Neural cell (in vitro differentiated cells): Measurements from ENCODE around the gene UPF1. TPM values are rescaled to one million over a fixed set of nuclear protein-coding genes. Genes with fewer than 3 reads are reported as not detected.

Source experiments
- H2AFZ ChIP-seq: fragments of 200-600, 300-800 bp; sonication (generic), shearing (Covaris generic); 2 replicates; pipeline ENCODE4 v1.6.0; 2014; ENCODE audit warnings: low read depth, mild to moderate bottlenecking, antibody characterized with exemption, low read length, moderate library complexity
- H3F3A ChIP-seq: fragments of 200-600 bp; shearing (Covaris generic); 2 replicates; pipeline ENCODE4 v1.6.1; 2016; ENCODE audit warnings: mild to moderate bottlenecking, moderate library complexity, mixed read lengths, antibody characterized with exemption, low read length; ENCODE audit not compliant: insufficient read depth, poor library complexity, severe bottlenecking
- H3K27ac ChIP-seq: fragments of 200-600, 300-800 bp; sonication (generic), shearing (Covaris generic); 2 replicates; pipeline ENCODE4 v1.5.1; 2014; ENCODE audit warnings: mild to moderate bottlenecking, low read length, moderate library complexity
- H3K27me3 ChIP-seq: fragments of 300-800, 200-600 bp; sonication (generic), shearing (Covaris generic); 2 replicates; pipeline ENCODE4 v1.6.0; 2014; ENCODE audit warnings: mild to moderate bottlenecking, low read depth, low read length, moderate library complexity; ENCODE audit not compliant: insufficient read depth
- H3K36me3 ChIP-seq: fragments of 300-800, 200-600 bp; sonication (generic), shearing (Covaris generic); 2 replicates; pipeline ENCODE4 v1.5.1; 2014; ENCODE audit warnings: mild to moderate bottlenecking, antibody characterized with exemption, low read length, moderate library complexity; ENCODE audit not compliant: insufficient read depth
- H3K4me2 ChIP-seq: fragments of 300-800, 200-600 bp; sonication (generic), shearing (Covaris generic); 2 replicates; pipeline ENCODE4 v1.6.0; 2014; ENCODE audit warnings: mild to moderate bottlenecking, low read length
- H3K4me3 ChIP-seq: fragments of 300-800, 200-600 bp; sonication (generic), shearing (Covaris generic); 2 replicates; pipeline ENCODE4 v1.5.1; 2014; ENCODE audit warnings: mild to moderate bottlenecking, low read length, moderate library complexity
- H3K79me2 ChIP-seq: fragments of 200-600 bp; shearing (Covaris generic); replicated peaks from 2 replicates; pipeline ENCODE4 v1.6.0; 2014; ENCODE audit warnings: mild to moderate bottlenecking, low read length, moderate library complexity; ENCODE audit not compliant: insufficient read depth
- H3K9ac ChIP-seq: fragments of 300-800, 200-600 bp; sonication (generic), shearing (Covaris generic); 2 replicates; pipeline ENCODE4 v1.6.1; 2016; ENCODE audit warnings: mild to moderate bottlenecking, low read length, mixed read lengths
- H3K9me2 ChIP-seq: fragments of 200-600 bp; shearing (Covaris generic); 2 replicates; pipeline ENCODE4 v1.6.1; 2016; ENCODE audit warnings: mild to moderate bottlenecking, low read length, mixed read lengths; ENCODE audit not compliant: insufficient read depth
- H3K9me3 ChIP-seq: fragments of 200-600, 300-800 bp; sonication (generic), shearing (Covaris generic); 2 replicates; pipeline ENCODE4 v1.6.1; 2016; ENCODE audit warnings: mild to moderate bottlenecking, mixed run types, low read length, moderate library complexity, mixed read lengths
- H4K20me1 ChIP-seq: fragments of 200-600 bp; shearing (Covaris generic); 2 replicates; pipeline ENCODE4 v1.6.1; 2016; ENCODE audit warnings: mild to moderate bottlenecking, mixed run types; ENCODE audit not compliant: insufficient read depth
- EP300 ChIP-seq: fragments of 450-650 bp; conservative IDR thresholded peaks from 2 replicates; pipeline ENCODE4 v1.6.1; 2014; ENCODE audit warnings: antibody characterized with exemption, mild to moderate bottlenecking, moderate library complexity; ENCODE audit not compliant: poor library complexity, severe bottlenecking
- EZH2 ChIP-seq: fragments of 200-600, 300-800 bp; shearing (Covaris generic), sonication (generic); IDR thresholded peaks from 2 replicates; pipeline ENCODE4 v1.6.1; 2014; ENCODE audit warnings: antibody characterized with exemption, low read length, borderline replicate concordance, mild to moderate bottlenecking; ENCODE audit not compliant: insufficient read depth, poor library complexity, severe bottlenecking
- MXI1 ChIP-seq: fragments of 450-650 bp; conservative IDR thresholded peaks from 2 replicates; pipeline ENCODE4 v1.6.1; 2014; ENCODE audit warnings: antibody characterized with exemption, mild to moderate bottlenecking; ENCODE audit not compliant: poor library complexity, severe bottlenecking
- POLR2AphosphoS5 ChIP-seq: IDR thresholded peaks from 2 replicates; pipeline ENCODE4 v1.6.1; 2012
- RAD21 ChIP-seq: fragments of 450-650 bp; conservative IDR thresholded peaks from 2 replicates; pipeline ENCODE4 v1.6.1; 2014; ENCODE audit warnings: antibody characterized with exemption, mild to moderate bottlenecking, moderate library complexity
- SMC3 ChIP-seq: fragments of 450-650 bp; conservative IDR thresholded peaks from 2 replicates; pipeline ENCODE4 v1.6.1; 2014; ENCODE audit warnings: antibody characterized with exemption, mild to moderate bottlenecking, moderate library complexity; ENCODE audit not compliant: poor library complexity
- TAF1 ChIP-seq: IDR thresholded peaks from 2 replicates; pipeline ENCODE4 v1.6.1; 2012; ENCODE audit warnings: low read depth
- polyA plus RNA-seq: library from polyadenylated mRNA; depleted of rRNA; stranded (reverse); fragments of >200 nt; gene quantifications from 2 replicates; pipeline ENCODE4 v1.2.3, GENCODE V29; 2014
- TF ChIP-seq, protein P1 (sequence below): fragments of 450-650 bp; IDR thresholded peaks from 2 replicates; pipeline ENCODE4 v1.5.1; 2014; ENCODE audit warnings: antibody characterized with exemption, mild to moderate bottlenecking, moderate library complexity; ENCODE audit not compliant: poor library complexity, severe bottlenecking
- TF ChIP-seq, protein P2 (sequence below): IDR thresholded peaks from 2 replicates; pipeline ENCODE4 v1.6.1; 2012; ENCODE audit warnings: borderline replicate concordance

The UPF1 gene
- polyA plus RNA-seq, 1 donor from 2014 or later: 39.3 TPM

DNA sequence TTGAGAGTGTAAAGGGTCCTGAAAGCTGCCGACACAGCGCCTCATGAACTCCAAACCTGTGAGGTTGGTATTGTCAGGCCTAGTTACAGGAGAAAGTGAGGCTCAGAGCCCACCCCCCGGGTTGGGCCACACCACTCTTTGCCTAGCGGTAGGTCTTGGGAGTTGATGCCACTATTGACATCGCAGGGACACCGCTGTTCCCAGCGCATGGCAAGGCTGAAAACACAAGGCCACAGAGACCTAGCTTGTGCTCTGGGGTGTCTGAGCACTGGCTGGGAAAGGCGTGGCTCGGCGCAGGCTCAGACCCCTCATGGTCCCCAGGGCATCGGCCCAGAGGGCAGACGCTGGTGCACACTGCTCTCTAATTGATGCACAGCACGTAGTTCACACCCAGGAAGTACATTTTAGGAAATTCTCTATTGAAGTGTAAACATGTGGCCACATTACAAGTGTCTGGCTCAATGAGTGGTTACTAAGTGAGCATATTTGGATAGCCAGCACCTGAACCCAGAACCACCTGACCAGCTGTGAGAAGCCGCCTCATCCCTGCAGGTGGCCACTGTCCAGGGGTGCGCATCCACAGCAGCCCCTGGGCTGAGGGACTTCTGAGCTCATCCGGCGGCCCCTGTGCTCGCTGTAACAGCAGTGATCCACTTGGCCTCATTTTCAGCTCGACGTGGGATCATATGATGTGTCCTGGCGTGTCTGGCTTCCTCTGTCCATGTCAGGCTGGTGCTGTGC lies 27.3 kb downstream of the UPF1 start (continued):
- TF ChIP-seq RAD21: no peak

- H4K20me1 ChIP-seq: no peaks in the 10 kb centered on the region
- no peak for TF ChIP-seq EP300
- TF ChIP-seq EZH2: no peak
- no peak for TF ChIP-seq MXI1
- TF ChIP-seq, protein P1, sequence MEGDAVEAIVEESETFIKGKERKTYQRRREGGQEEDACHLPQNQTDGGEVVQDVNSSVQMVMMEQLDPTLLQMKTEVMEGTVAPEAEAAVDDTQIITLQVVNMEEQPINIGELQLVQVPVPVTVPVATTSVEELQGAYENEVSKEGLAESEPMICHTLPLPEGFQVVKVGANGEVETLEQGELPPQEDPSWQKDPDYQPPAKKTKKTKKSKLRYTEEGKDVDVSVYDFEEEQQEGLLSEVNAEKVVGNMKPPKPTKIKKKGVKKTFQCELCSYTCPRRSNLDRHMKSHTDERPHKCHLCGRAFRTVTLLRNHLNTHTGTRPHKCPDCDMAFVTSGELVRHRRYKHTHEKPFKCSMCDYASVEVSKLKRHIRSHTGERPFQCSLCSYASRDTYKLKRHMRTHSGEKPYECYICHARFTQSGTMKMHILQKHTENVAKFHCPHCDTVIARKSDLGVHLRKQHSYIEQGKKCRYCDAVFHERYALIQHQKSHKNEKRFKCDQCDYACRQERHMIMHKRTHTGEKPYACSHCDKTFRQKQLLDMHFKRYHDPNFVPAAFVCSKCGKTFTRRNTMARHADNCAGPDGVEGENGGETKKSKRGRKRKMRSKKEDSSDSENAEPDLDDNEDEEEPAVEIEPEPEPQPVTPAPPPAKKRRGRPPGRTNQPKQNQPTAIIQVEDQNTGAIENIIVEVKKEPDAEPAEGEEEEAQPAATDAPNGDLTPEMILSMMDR: no peak
- TF ChIP-seq SMC3: no peak
- no peak for TF ChIP-seq TAF1
- TF ChIP-seq, protein P2, sequence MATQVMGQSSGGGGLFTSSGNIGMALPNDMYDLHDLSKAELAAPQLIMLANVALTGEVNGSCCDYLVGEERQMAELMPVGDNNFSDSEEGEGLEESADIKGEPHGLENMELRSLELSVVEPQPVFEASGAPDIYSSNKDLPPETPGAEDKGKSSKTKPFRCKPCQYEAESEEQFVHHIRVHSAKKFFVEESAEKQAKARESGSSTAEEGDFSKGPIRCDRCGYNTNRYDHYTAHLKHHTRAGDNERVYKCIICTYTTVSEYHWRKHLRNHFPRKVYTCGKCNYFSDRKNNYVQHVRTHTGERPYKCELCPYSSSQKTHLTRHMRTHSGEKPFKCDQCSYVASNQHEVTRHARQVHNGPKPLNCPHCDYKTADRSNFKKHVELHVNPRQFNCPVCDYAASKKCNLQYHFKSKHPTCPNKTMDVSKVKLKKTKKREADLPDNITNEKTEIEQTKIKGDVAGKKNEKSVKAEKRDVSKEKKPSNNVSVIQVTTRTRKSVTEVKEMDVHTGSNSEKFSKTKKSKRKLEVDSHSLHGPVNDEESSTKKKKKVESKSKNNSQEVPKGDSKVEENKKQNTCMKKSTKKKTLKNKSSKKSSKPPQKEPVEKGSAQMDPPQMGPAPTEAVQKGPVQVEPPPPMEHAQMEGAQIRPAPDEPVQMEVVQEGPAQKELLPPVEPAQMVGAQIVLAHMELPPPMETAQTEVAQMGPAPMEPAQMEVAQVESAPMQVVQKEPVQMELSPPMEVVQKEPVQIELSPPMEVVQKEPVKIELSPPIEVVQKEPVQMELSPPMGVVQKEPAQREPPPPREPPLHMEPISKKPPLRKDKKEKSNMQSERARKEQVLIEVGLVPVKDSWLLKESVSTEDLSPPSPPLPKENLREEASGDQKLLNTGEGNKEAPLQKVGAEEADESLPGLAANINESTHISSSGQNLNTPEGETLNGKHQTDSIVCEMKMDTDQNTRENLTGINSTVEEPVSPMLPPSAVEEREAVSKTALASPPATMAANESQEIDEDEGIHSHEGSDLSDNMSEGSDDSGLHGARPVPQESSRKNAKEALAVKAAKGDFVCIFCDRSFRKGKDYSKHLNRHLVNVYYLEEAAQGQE: no peak
- TF ChIP-seq RAD21: no peak
- H3K36me3 ChIP-seq: no peaks in the 10 kb centered on the region
- H3F3A ChIP-seq: no peaks in the 10 kb centered on the region
- H3K27me3 ChIP-seq: no peaks in the 10 kb centered on the region
- H3K9me2 ChIP-seq: no peaks in the 10 kb centered on the region
- no peaks in the 10 kb centered on the region for H3K9me3 ChIP-seq
- no peak overlapping the region for H3K4me3 ChIP-seq
- no peaks in the 10 kb centered on the region for H3K79me2 ChIP-seq
- H3K9ac ChIP-seq: no peak overlapping the region
- no peak overlapping the region for H3K27ac ChIP-seq
- H3K4me2 ChIP-seq: no peak overlapping the region
- no peak overlapping the region for H2AFZ ChIP-seq
Measured at GRCh38 chr19:18859676-18860301, 28.0 kb downstream of the UPF1 start.

GRCh38 chr19:18860302-18860700 lies 28.5 kb downstream of the UPF1 start:
- Histone ChIP-seq H3K36me3 (no peaks in the 10 kb centered on the region), H3K4me2 (no peak overlapping the region), H4K20me1 (no peaks in the 10 kb centered on the region), H3K9ac (no peak overlapping the region), H3K9me3 (no peaks in the 10 kb centered on the region), H2AFZ (no peak overlapping the region), H3K4me3 (no peak overlapping the region), H3F3A (no peaks in the 10 kb centered on the region), H3K27me3 (no peaks in the 10 kb centered on the region), H3K27ac (no peak overlapping the region), H3K9me2 (no peaks in the 10 kb centered on the region), H3K79me2 (no peaks in the 10 kb centered on the region)
- TF ChIP-seq, protein P1: no peak
- TF ChIP-seq RAD21: no peak
- TF ChIP-seq SMC3: no peak
- TF ChIP-seq EZH2: no peak
- no peak for TF ChIP-seq EP300
- no peak for TF ChIP-seq MXI1
- TF ChIP-seq, protein P2: no peak
- no peak for TF ChIP-seq POLR2AphosphoS5
